ENCODE results near the gene GNG2.

DNA sequence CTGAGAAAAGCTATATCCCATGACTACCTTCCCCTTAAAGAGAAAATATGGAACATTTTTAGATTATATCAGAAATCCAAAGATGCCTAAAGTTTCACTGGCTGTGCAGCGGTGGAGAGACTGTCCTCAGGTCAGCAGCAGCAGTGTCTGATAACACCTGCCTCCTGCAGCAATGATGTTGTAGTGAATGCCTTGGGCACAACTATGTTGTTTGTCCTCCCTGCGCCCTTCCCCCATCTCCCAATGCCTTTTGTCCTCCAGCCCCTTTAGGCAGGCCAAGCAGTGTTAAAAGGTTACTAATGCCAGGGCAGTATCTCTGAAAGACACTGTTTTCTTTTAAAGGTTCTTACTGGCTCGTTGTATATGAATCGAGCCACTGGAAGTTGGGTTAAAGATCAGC, 142.1 kb downstream of the GNG2 start:
- TF ChIP-seq EZH2phosphoT487 (IDR thresholded peaks at IDR 0.05; ENCODE audit: borderline replicate concordance, low read length) = no peak
- TF ChIP-seq, protein P1, sequence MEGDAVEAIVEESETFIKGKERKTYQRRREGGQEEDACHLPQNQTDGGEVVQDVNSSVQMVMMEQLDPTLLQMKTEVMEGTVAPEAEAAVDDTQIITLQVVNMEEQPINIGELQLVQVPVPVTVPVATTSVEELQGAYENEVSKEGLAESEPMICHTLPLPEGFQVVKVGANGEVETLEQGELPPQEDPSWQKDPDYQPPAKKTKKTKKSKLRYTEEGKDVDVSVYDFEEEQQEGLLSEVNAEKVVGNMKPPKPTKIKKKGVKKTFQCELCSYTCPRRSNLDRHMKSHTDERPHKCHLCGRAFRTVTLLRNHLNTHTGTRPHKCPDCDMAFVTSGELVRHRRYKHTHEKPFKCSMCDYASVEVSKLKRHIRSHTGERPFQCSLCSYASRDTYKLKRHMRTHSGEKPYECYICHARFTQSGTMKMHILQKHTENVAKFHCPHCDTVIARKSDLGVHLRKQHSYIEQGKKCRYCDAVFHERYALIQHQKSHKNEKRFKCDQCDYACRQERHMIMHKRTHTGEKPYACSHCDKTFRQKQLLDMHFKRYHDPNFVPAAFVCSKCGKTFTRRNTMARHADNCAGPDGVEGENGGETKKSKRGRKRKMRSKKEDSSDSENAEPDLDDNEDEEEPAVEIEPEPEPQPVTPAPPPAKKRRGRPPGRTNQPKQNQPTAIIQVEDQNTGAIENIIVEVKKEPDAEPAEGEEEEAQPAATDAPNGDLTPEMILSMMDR (IDR thresholded peaks at IDR 0.05; ENCODE audit: low read depth, low read length, poor library complexity, severe bottlenecking) = no peak
